T-cell (primary cell): ENCODE measurements around the gene ZNF710. TPM values are rescaled to one million over a fixed set of nuclear protein-coding genes. Genes with fewer than 3 reads are reported as not detected.

ENCODE experiments used
- ATAC-seq, 4 experiments: fragments of 200-7000 bp in 3 of 4; fragments of 150-1000 bp in 1 of 4; cut with Tn5 transposase; replicated peaks in 1 of 4; 1 replicate in 3 of 4; 2 replicates in 1 of 4; pipeline ENCODE4 v1.10.0; 2021; ENCODE audit warnings: moderate library complexity in 3 of 4, mild to moderate bottlenecking in 2 of 4, moderate number of reproducible peaks in 1 of 4
- CTCF ChIA-PET, 2 donors: fragments of 300-600 bp; sonication (Branson Sonifier 250); formaldehyde crosslinking; loops; one replicate each; lab custom pipeline; 2022; ENCODE audit warnings: antibody characterized with exemption in 2 of 2; lab: Charles Lee
- POLR2A ChIA-PET, 2 donors: fragments of 300-600 bp; sonication (Branson Sonifier 250); formaldehyde crosslinking; loops; one replicate each; lab custom pipeline; 2022; ENCODE audit warnings: antibody characterized with exemption in 2 of 2; lab: Charles Lee
- DNase-seq, 35 experiments: peaks; one replicate each; pipeline versions ENCODE4 v3.0.0 to v3.0.0-alpha.2; 2013 to 2023
- H3K27ac ChIP-seq: one replicate; pipeline ENCODE4 v1.5.1; 2013; ENCODE audit warnings: low read length
- H3K27me3 ChIP-seq, 2 experiments: replicated peaks in 1 of 2; 1 replicate in 1 of 2; 2 replicates in 1 of 2; pipeline versions ENCODE4 v1.6.1 to v1.7.0; 2013; ENCODE audit warnings: low read length in 1 of 2, mixed read lengths in 1 of 2; ENCODE audit not compliant: control insufficient read depth in 2 of 2, insufficient read depth in 2 of 2; ENCODE audit errors: extremely low read depth in 1 of 2
- H3K36me3 ChIP-seq, 2 donors: 1 replicate in 1 of 2; 2 replicates in 1 of 2; pipeline versions ENCODE4 v1.6.1 to v1.7.0; 2013; ENCODE audit warnings: low read length in 1 of 2; ENCODE audit not compliant: control insufficient read depth in 2 of 2, insufficient read depth in 1 of 2; ENCODE audit errors: extremely low read depth in 1 of 2
- H3K4me1 ChIP-seq, 2 experiments: 1 replicate in 1 of 2; 2 replicates in 1 of 2; pipeline versions ENCODE4 v1.6.1 to v1.7.0; 2013; ENCODE audit warnings: low read length in 2 of 2, mixed read lengths in 1 of 2; ENCODE audit not compliant: insufficient read depth in 2 of 2, control insufficient read depth in 1 of 2; ENCODE audit errors: extremely low read depth in 1 of 2
- H3K4me3 ChIP-seq, 2 donors: 1 replicate in 1 of 2; 2 replicates in 1 of 2; pipeline versions ENCODE4 v1.5.1 to v1.7.0; 2013; ENCODE audit warnings: mild to moderate bottlenecking in 2 of 2, low read length in 1 of 2, moderate library complexity in 1 of 2; ENCODE audit not compliant: control insufficient read depth in 1 of 2; ENCODE audit errors: extremely low read depth in 1 of 2
- H3K9me3 ChIP-seq: 2 replicates; pipeline ENCODE4 v1.7.0; 2013
- H3K27ac Mint-ChIP-seq, 2 donors: one replicate each; pipeline ENCODE4 v1.8.0; 2020 to 2021; ENCODE audit warnings: mild to moderate bottlenecking in 2 of 2, mixed read lengths in 2 of 2
- H3K27me3 Mint-ChIP-seq, 2 donors: one replicate each; pipeline ENCODE4 v1.8.0; 2021 to 2022; ENCODE audit warnings: mixed read lengths in 2 of 2
- H3K36me3 Mint-ChIP-seq: one replicate; pipeline ENCODE4 v1.8.0; 2021; ENCODE audit warnings: mixed read lengths
- H3K4me1 Mint-ChIP-seq, 3 donors: one replicate each; pipeline ENCODE4 v1.8.0; 2020 to 2022; ENCODE audit warnings: mixed read lengths in 3 of 3, mild to moderate bottlenecking in 1 of 3
- H3K4me3 Mint-ChIP-seq, 3 donors: one replicate each; pipeline ENCODE4 v1.8.0; 2020 to 2022; ENCODE audit warnings: mild to moderate bottlenecking in 3 of 3, mixed read lengths in 3 of 3, moderate library complexity in 3 of 3
- H3K9me3 Mint-ChIP-seq, 3 donors: one replicate each; pipeline ENCODE4 v1.8.0; 2020 to 2022; ENCODE audit warnings: mixed read lengths in 3 of 3
- WGBS: methylation state at CpG from one replicate; pipeline ENCODE4 v1.1.5; 2013; ENCODE audit warnings: missing lambda C conversion rate; ENCODE audit not compliant: insufficient coverage; 5-methylcytosine and 5-hydroxymethylcytosine counted together
- total RNA-seq, 35 experiments: library from RNA in 6 of 35; stranded (reverse) in 6 of 35; fragments of 120-200 nt in 1 of 35; gene quantifications; one replicate each; pipeline versions ENCODE4 v1.2.1 to v1.2.4 and lab custom pipeline; 2013 to 2026

ZNF710 gene
- total RNA-seq, 5 donors from 2014 or later (not counting 1 experiment from before 2014, with no cell fraction given): 11.8 to 21.2 (median 17.7) TPM

GRCh38 chr15:90043530-90044010, 42.4 kb downstream of the ZNF710 start:
- 94% methylated on average over 3 of the region's 5 CpGs for WGBS
- Histone ChIP-seq H3K27me3 (no peaks in the 10 kb centered on the region), H3K9me3 (no peaks in the 10 kb centered on the region), H3K36me3 (no peaks in the 10 kb centered on the region), H3K4me1 (peaks cover 0 to 8% of the 10 kb centered on the region in 2 experiments), H3K27ac (no peak overlapping the region), H3K4me3 (no peak overlapping the region)
- ChIA-PET POLR2A (no interaction called here), CTCF (interaction anchor here in 1 of 2 donors (0.6 kb wide), 1 partner anchor 28 kb away, joined by 4 read pairs; no protein-coding TSS in a partner anchor)
- Mint-ChIP-seq H3K27ac (no peak overlapping the region), H3K9me3 (no peaks in the 10 kb centered on the region), H3K27me3 (no peaks in the 10 kb centered on the region), H3K36me3 (peaks cover 3% of the 10 kb centered on the region), H3K4me3 (no peak overlapping the region), H3K4me1 (peaks cover 17 to 40% (median 27%) of the 10 kb centered on the region in 3 donors)
- ATAC-seq (no peak), DNase-seq (no peak)

GRCh38 chr15:90044191-90044590, 43.1 kb downstream of the ZNF710 start:
- no peaks in the 10 kb centered on the region for H3K36me3 ChIP-seq
- DNase-seq: no peak
- Mint-ChIP-seq H3K9me3 (no peaks in the 10 kb centered on the region), H3K36me3 (peaks cover 3% of the 10 kb centered on the region), H3K27ac (no peak overlapping the region), H3K27me3 (no peaks in the 10 kb centered on the region), H3K4me1 (peaks cover 17 to 36% (median 26%) of the 10 kb centered on the region in 3 donors), H3K4me3 (no peak overlapping the region)
- CTCF ChIA-PET: interaction anchor here in 1 of 2 donors (0.6 kb wide), 1 partner anchor 299 kb away, joined by 4 read pairs; no protein-coding TSS in a partner anchor
- peaks cover 0 to 8% of the 10 kb centered on the region in 2 experiments for H3K4me1 ChIP-seq
- H3K4me3 ChIP-seq: no peak overlapping the region
- no peaks in the 10 kb centered on the region for H3K27me3 ChIP-seq
- no peak for ATAC-seq
- POLR2A ChIA-PET: no interaction called here
- H3K9me3 ChIP-seq: no peaks in the 10 kb centered on the region
- no peak overlapping the region for H3K27ac ChIP-seq
- WGBS: 96% methylated on average over 3 of the region's 14 CpGs

DNA sequence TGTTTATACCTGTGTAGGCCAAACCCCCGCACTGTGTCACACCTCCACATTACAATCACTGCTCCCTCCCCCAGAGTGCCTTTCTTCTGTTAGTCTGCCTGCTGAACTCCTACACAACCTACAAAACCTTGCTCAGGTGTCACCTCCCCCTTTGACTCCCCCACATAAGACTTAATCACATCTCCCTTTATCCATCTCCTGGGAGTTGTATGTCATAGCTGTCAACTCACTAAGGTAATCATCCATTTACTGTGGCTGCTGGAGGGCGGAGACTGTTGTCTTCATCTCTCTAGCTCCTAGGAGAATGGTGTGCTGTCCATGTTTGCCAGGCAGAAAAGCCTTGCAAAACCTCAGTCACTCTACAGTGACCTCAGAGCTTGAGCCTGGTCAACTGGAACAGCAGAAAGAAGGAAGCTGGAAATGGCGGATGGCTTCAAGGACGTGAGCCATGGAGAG, 43.8 kb downstream of the ZNF710 start:
- ChIA-PET CTCF (interaction anchor here in 1 of 2 donors (0.6 to 0.7 kb wide), 2 partner anchors 9 to 300 kb away, joined by 3 to 4 read pairs; no protein-coding TSS in a partner anchor), POLR2A (no interaction called here)
- Histone ChIP-seq H3K27ac (no peak overlapping the region), H3K36me3 (no peaks in the 10 kb centered on the region), H3K27me3 (no peaks in the 10 kb centered on the region), H3K4me1 (peaks cover 0 to 8% of the 10 kb centered on the region in 2 experiments), H3K4me3 (no peak overlapping the region), H3K9me3 (no peaks in the 10 kb centered on the region)
- 100% methylated on average over 2 of the region's 4 CpGs for WGBS
- Mint-ChIP-seq H3K36me3 (peaks cover 3% of the 10 kb centered on the region), H3K4me3 (no peak overlapping the region), H3K4me1 (peaks cover 17 to 35% (median 21%) of the 10 kb centered on the region in 3 donors), H3K9me3 (no peaks in the 10 kb centered on the region), H3K27ac (no peak overlapping the region), H3K27me3 (no peaks in the 10 kb centered on the region)
- DNase-seq (no peak), ATAC-seq (no peak)

DNA sequence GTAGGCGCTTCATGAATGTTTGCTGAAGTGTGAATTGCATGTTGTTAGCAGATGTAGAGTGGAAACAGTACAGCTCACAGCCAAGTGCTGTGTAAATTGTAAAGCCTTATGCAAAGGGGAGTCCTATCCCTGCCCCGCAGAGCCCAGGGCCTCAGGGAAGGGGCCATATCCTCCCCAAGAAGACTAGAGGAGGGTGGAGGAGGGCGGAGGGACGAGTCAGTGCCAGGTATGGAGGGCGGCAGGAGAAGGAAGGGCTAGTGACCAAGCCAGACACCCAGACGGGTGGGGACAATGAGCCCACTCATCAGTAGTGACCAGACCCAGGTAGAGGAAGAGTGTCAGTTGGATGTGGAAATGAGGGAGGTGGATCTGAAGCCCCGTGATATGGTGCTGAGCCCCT, 45.2 kb downstream of the ZNF710 start:
- ATAC-seq (no peak), DNase-seq (no peak)
- ChIA-PET CTCF (no interaction called here), POLR2A (interaction anchor here in 1 of 2 donors (1.0 kb wide), 1 partner anchor 31 kb away, joined by 4 read pairs; no protein-coding TSS in a partner anchor)
- 89% methylated on average over 3 of the region's 7 CpGs for WGBS
- no peaks in the 10 kb centered on the region for H3K27me3 ChIP-seq
- H3K9me3 Mint-ChIP-seq: no peaks in the 10 kb centered on the region
- no peak overlapping the region for H3K4me3 ChIP-seq
- no peaks in the 10 kb centered on the region for H3K36me3 ChIP-seq
- H3K4me3 Mint-ChIP-seq: no peak overlapping the region
- H3K4me1 ChIP-seq: peaks cover 0 to 8% of the 10 kb centered on the region in 2 experiments
- H3K9me3 ChIP-seq: no peaks in the 10 kb centered on the region
- H3K36me3 Mint-ChIP-seq: peaks cover 3% of the 10 kb centered on the region
- H3K27ac ChIP-seq: no peak overlapping the region
- H3K27ac Mint-ChIP-seq: no peak overlapping the region
- no peaks in the 10 kb centered on the region for H3K27me3 Mint-ChIP-seq
- peaks cover 9 to 33% (median 10%) of the 10 kb centered on the region in 3 donors for H3K4me1 Mint-ChIP-seq

- H3K27ac Mint-ChIP-seq: no peak overlapping the region
- H3K27ac ChIP-seq: no peak overlapping the region
These were observed 45.8 kb downstream of the ZNF710 start for GRCh38 chr15:90046911-90047392.

DNA sequence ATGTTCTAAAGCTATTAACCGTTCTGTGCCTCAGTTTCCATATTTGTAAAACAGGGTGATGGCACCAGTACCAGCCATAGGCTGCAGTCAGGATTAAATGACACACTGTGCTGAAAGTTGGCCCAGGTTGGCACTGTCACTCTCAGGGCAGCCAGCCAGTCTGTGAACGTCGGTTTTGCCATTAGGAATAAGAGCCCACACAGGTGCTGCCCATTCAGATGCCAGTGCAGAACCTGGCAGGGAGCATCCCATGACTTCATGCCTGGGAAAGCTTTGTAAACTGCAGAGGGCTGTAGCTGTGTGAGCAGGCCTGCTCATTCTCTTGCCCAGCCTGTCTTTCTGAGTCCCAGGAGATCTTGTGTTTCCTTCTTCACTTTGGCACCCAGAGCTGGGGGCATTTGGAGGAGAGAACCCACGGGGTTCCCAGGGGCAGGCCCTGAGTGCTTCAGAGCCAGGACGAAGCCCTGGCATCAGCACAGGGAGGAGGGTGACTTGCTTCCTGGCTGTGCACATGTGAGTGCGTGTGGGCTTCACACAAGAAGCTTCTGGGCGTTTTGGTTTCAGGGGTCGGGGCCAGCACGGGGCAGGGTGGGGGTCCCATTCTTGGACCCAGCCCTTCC, 46.9 kb downstream of the ZNF710 start:
- DNase-seq (no peak), ATAC-seq (no peak)
- Histone ChIP-seq H3K27ac (no peak overlapping the region), H3K27me3 (no peaks in the 10 kb centered on the region), H3K9me3 (no peaks in the 10 kb centered on the region), H3K4me1 (peaks cover 0 to 8% of the 10 kb centered on the region in 2 experiments), H3K36me3 (no peaks in the 10 kb centered on the region), H3K4me3 (no peak overlapping the region)
- Mint-ChIP-seq H3K4me3 (no peak overlapping the region), H3K36me3 (no peaks in the 10 kb centered on the region), H3K27ac (no peak overlapping the region), H3K9me3 (no peaks in the 10 kb centered on the region), H3K4me1 (peaks cover 9 to 33% (median 12%) of the 10 kb centered on the region in 3 donors), H3K27me3 (no peaks in the 10 kb centered on the region)
- POLR2A ChIA-PET: interaction anchor here in 1 of 2 donors (0.6 kb wide), 1 partner anchor 59 kb away, joined by 3 read pairs; no protein-coding TSS in a partner anchor
- CTCF ChIA-PET: no interaction called here
- 95% methylated on average over 3 of the region's 9 CpGs for WGBS

More at GRCh38 chr15:90046911-90047392, 45.8 kb downstream of the ZNF710 start:
- 90% methylated on average over 5 of the region's 12 CpGs for WGBS
- Mint-ChIP-seq H3K4me1 (peaks cover 9 to 33% (median 10%) of the 10 kb centered on the region in 3 donors), H3K36me3 (peaks cover 3% of the 10 kb centered on the region), H3K9me3 (no peaks in the 10 kb centered on the region), H3K27me3 (no peaks in the 10 kb centered on the region), H3K4me3 (no peak overlapping the region)
- DNase-seq (no peak), ATAC-seq (no peak)
- ChIA-PET POLR2A (no interaction called here), CTCF (no interaction called here)
- no peaks in the 10 kb centered on the region for H3K9me3 ChIP-seq
- H3K4me3 ChIP-seq: no peak overlapping the region
- no peaks in the 10 kb centered on the region for H3K36me3 ChIP-seq
- peaks cover 0 to 8% of the 10 kb centered on the region in 2 experiments for H3K4me1 ChIP-seq
- no peaks in the 10 kb centered on the region for H3K27me3 ChIP-seq
